HG02763 (cell line): ENCODE data around the gene PCSK1N.
"Not testable (repeated sequence)": the region's sequence is repeated elsewhere in the genome, so short reads cannot be mapped to it uniquely, and the experiment has no call there.

Source experiments
- ATAC-seq: cut with Tn5 transposase; IDR thresholded peaks from one replicate; pipeline ENCODE4 v1.9.1; 2021; ENCODE audit warnings: mild to moderate bottlenecking, moderate library complexity; ENCODE audit not compliant: unreplicated experiment

PCSK1N gene

GRCh38 chrX:48835524-48836329 is at the start of gene PCSK1N:
Gene PCSK1N (minus strand): TSS chrX:48835610. CDS start chrX:48835532, 78 bp downstream.
- ATAC-seq, result no peak

GRCh38 chrX:48883729-48884128 is 48.3 kb upstream of the PCSK1N start:
- no peak for ATAC-seq

- ATAC-seq, result not testable (repeated sequence)
These were observed 41.5 kb upstream of the PCSK1N start for GRCh38 chrX:48876944-48877343.

GRCh38 chrX:48872017-48872416 is 36.6 kb upstream of the PCSK1N start:
- not testable (repeated sequence) for ATAC-seq

GRCh38 chrX:48864210-48864609 is 28.8 kb upstream of the PCSK1N start:
- ATAC-seq, result no peak

- ATAC-seq, result no peak
These were observed 19.5 kb upstream of the PCSK1N start for GRCh38 chrX:48854898-48855297.

- not testable (repeated sequence) for ATAC-seq
These were observed 18.9 kb upstream of the PCSK1N start for GRCh38 chrX:48854121-48854804.

GRCh38 chrX:48853494-48853893 is 18.1 kb upstream of the PCSK1N start:
- ATAC-seq, result not testable (repeated sequence)

- ATAC-seq, result no peak
These were observed 17.4 kb upstream of the PCSK1N start for GRCh38 chrX:48852857-48853256.

- no peak for ATAC-seq
These were observed 13.4 kb upstream of the PCSK1N start for GRCh38 chrX:48848847-48849246.

GRCh38 chrX:48839686-48840085 is 4.3 kb upstream of the PCSK1N start:
- no peak for ATAC-seq

- no peak for ATAC-seq
These were observed 1.1 kb downstream of the PCSK1N start for GRCh38 chrX:48834383-48834709.

GRCh38 chrX:48833542-48834138 is 1.8 kb downstream of the PCSK1N start:
- no peak for ATAC-seq

- ATAC-seq, result no peak
These were observed 3.5 kb downstream of the PCSK1N start for GRCh38 chrX:48831909-48832291.

- ATAC-seq, result no peak
These were observed 4.1 kb downstream of the PCSK1N start for GRCh38 chrX:48831136-48831908.

GRCh38 chrX:48829016-48829735 is 6.2 kb downstream of the PCSK1N start:
- ATAC-seq, result no peak

- no peak for ATAC-seq
These were observed 7.8 kb downstream of the PCSK1N start for GRCh38 chrX:48827654-48827968.

- ATAC-seq, result no peak
These were observed 8.3 kb downstream of the PCSK1N start for GRCh38 chrX:48826876-48827653.

GRCh38 chrX:48826135-48826875 is 9.1 kb downstream of the PCSK1N start, which contains the start of gene ERAS:
Gene ERAS (plus strand): TSS chrX:48826513. CDS start chrX:48829124, 2,611 bp downstream.
- ATAC-seq, result no peak
